GM10266 (cell line): ENCODE data around the gene PARD6B.

Experiments
- DNase-seq: peaks from one replicate; pipeline ENCODE4 v3.0.0; 2012; ENCODE audit errors: extremely low spot score
- TF ChIP-seq, protein P1 (sequence below): IDR thresholded peaks from 2 replicates; pipeline ENCODE4 v1.5.1; 2012; ENCODE audit warnings: mild to moderate bottlenecking, low read depth; ENCODE audit not compliant: control insufficient read depth, insufficient read depth; ENCODE audit errors: missing control alignments

The PARD6B gene

GRCh38 chr20:50805349-50805684 is 73.9 kb downstream of the PARD6B start:
- DNase-seq = no peak
- TF ChIP-seq, protein P1, sequence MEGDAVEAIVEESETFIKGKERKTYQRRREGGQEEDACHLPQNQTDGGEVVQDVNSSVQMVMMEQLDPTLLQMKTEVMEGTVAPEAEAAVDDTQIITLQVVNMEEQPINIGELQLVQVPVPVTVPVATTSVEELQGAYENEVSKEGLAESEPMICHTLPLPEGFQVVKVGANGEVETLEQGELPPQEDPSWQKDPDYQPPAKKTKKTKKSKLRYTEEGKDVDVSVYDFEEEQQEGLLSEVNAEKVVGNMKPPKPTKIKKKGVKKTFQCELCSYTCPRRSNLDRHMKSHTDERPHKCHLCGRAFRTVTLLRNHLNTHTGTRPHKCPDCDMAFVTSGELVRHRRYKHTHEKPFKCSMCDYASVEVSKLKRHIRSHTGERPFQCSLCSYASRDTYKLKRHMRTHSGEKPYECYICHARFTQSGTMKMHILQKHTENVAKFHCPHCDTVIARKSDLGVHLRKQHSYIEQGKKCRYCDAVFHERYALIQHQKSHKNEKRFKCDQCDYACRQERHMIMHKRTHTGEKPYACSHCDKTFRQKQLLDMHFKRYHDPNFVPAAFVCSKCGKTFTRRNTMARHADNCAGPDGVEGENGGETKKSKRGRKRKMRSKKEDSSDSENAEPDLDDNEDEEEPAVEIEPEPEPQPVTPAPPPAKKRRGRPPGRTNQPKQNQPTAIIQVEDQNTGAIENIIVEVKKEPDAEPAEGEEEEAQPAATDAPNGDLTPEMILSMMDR = no peak

GRCh38 chr20:50806126-50806768 is 74.9 kb downstream of the PARD6B start:
- no peak for DNase-seq
- TF ChIP-seq, protein P1 = no peak
